HEK293 (cell line): ENCODE results near the gene ICAM4.

Source experiments
- GLI2 ChIP-seq: fragments of 450-650 bp; formaldehyde crosslinking; IDR thresholded peaks from 2 replicates; pipeline ENCODE4; 2017; ENCODE audit warnings: missing biosample characterization, missing genetic modification characterization, low read depth, borderline replicate concordance
- GLIS1 ChIP-seq: fragments of 450-650 bp; formaldehyde crosslinking; IDR thresholded peaks from 2 replicates; pipeline ENCODE4 v1.5.1; 2016; ENCODE audit warnings: missing biosample characterization, missing genetic modification characterization
- KLF9 ChIP-seq: fragments of 450-650 bp; formaldehyde crosslinking; IDR thresholded peaks from 2 replicates; pipeline ENCODE4 v1.5.1; 2016; ENCODE audit warnings: missing biosample characterization, missing genetic modification characterization, low read depth
- OVOL3 ChIP-seq: fragments of 450-650 bp; formaldehyde crosslinking; IDR thresholded peaks from 2 replicates; pipeline ENCODE4 v1.5.1; 2016; ENCODE audit warnings: missing biosample characterization, missing genetic modification characterization
- ZBTB48 ChIP-seq: fragments of 450-650 bp; formaldehyde crosslinking; IDR thresholded peaks from 2 replicates; pipeline ENCODE4 v1.5.1; 2016; ENCODE audit warnings: missing biosample characterization, missing genetic modification characterization
- ZFP69B ChIP-seq: fragments of 450-650 bp; formaldehyde crosslinking; IDR thresholded peaks from 2 replicates; pipeline ENCODE4 v1.5.1; 2016; ENCODE audit warnings: missing biosample characterization, missing genetic modification characterization
- ZNF114 ChIP-seq: fragments of 450-650 bp; formaldehyde crosslinking; IDR thresholded peaks from 2 replicates; pipeline ENCODE4 v1.5.0; 2017; ENCODE audit warnings: missing biosample characterization, missing genetic modification characterization
- ZNF132 ChIP-seq: fragments of 450-650 bp; formaldehyde crosslinking; IDR thresholded peaks from 2 replicates; pipeline ENCODE4 v1.5.1; 2017; ENCODE audit warnings: missing biosample characterization, missing genetic modification characterization, borderline replicate concordance
- ZNF221 ChIP-seq: fragments of 450-650 bp; formaldehyde crosslinking; IDR thresholded peaks from 2 replicates; pipeline ENCODE4 v1.5.1; 2017; ENCODE audit warnings: missing biosample characterization, missing genetic modification characterization, borderline replicate concordance
- ZNF280C ChIP-seq: fragments of 450-650 bp; formaldehyde crosslinking; IDR thresholded peaks from 2 replicates; pipeline ENCODE4 v1.5.1; 2016; ENCODE audit warnings: missing biosample characterization, missing genetic modification characterization
- ZNF335 ChIP-seq: fragments of 450-650 bp; formaldehyde crosslinking; conservative IDR thresholded peaks from 2 replicates; pipeline ENCODE4 v1.5.1; 2016; ENCODE audit warnings: missing biosample characterization, missing genetic modification characterization
- ZNF341 ChIP-seq: fragments of 450-650 bp; formaldehyde crosslinking; IDR thresholded peaks from 2 replicates; pipeline ENCODE4; 2016; ENCODE audit warnings: low read depth, missing biosample characterization, missing genetic modification characterization
- ZNF354C ChIP-seq: fragments of 450-650 bp; formaldehyde crosslinking; IDR thresholded peaks from 2 replicates; pipeline ENCODE4 v1.5.1; 2016; ENCODE audit warnings: missing biosample characterization, missing genetic modification characterization, low read depth, borderline replicate concordance
- ZNF416 ChIP-seq: fragments of 450-650 bp; formaldehyde crosslinking; IDR thresholded peaks from 2 replicates; pipeline ENCODE4 v1.5.1; 2016; ENCODE audit warnings: missing biosample characterization, missing genetic modification characterization
- ZNF510 ChIP-seq: fragments of 450-650 bp; formaldehyde crosslinking; IDR thresholded peaks from 2 replicates; pipeline ENCODE4 v1.5.1; 2018; ENCODE audit warnings: mild to moderate bottlenecking, missing genetic modification characterization, missing biosample characterization; ENCODE audit not compliant: insufficient replicate concordance
- ZNF513 ChIP-seq: fragments of 450-650 bp; IDR thresholded peaks from 2 replicates; pipeline ENCODE4 v1.5.1; 2018; ENCODE audit warnings: missing biosample characterization, missing genetic modification characterization
- ZNF585B ChIP-seq: fragments of 450-650 bp; formaldehyde crosslinking; IDR thresholded peaks from 2 replicates; pipeline ENCODE4 v1.5.1; 2016; ENCODE audit warnings: missing biosample characterization, missing genetic modification characterization
- ZNF600 ChIP-seq: fragments of 450-650 bp; formaldehyde crosslinking; IDR thresholded peaks from 2 replicates; pipeline ENCODE4 v1.5.1; 2016; ENCODE audit warnings: missing biosample characterization, missing genetic modification characterization
- ZNF621 ChIP-seq: fragments of 450-650 bp; formaldehyde crosslinking; IDR thresholded peaks from 2 replicates; pipeline ENCODE4 v1.5.1; 2017; ENCODE audit warnings: missing biosample characterization, missing genetic modification characterization
- ZNF623 ChIP-seq: fragments of 450-650 bp; formaldehyde crosslinking; IDR thresholded peaks from 2 replicates; pipeline ENCODE4 v1.5.1; 2016; ENCODE audit warnings: missing biosample characterization, missing genetic modification characterization
- ZNF670 ChIP-seq: fragments of 450-650 bp; formaldehyde crosslinking; IDR thresholded peaks from 2 replicates; pipeline ENCODE4 v1.5.1; 2016; ENCODE audit warnings: missing biosample characterization, missing genetic modification characterization, low read depth
- ZNF677 ChIP-seq: fragments of 450-650 bp; IDR thresholded peaks from 2 replicates; pipeline ENCODE4 v1.5.0; 2018; ENCODE audit warnings: missing biosample characterization, mild to moderate bottlenecking, missing genetic modification characterization, moderate library complexity
- ZNF747 ChIP-seq: fragments of 450-650 bp; formaldehyde crosslinking; IDR thresholded peaks from 2 replicates; pipeline ENCODE4 v1.5.1; 2016; ENCODE audit warnings: missing biosample characterization, missing genetic modification characterization
- ZNF785 ChIP-seq: fragments of 450-650 bp; formaldehyde crosslinking; IDR thresholded peaks from 2 replicates; pipeline ENCODE4 v1.5.1; 2016; ENCODE audit warnings: missing biosample characterization, missing genetic modification characterization
- ZSCAN30 ChIP-seq: fragments of 450-650 bp; IDR thresholded peaks from 2 replicates; pipeline ENCODE4 v1.5.1; 2018; ENCODE audit warnings: missing biosample characterization, mild to moderate bottlenecking, missing genetic modification characterization, moderate library complexity
- TF ChIP-seq, protein P1 (sequence below): fragments of 450-650 bp; formaldehyde crosslinking; IDR thresholded peaks from 2 replicates; pipeline ENCODE4 v1.5.1; 2017; ENCODE audit warnings: missing biosample characterization, missing genetic modification characterization
- TF ChIP-seq, protein P2 (sequence below): fragments of 450-650 bp; formaldehyde crosslinking; IDR thresholded peaks from 2 replicates; pipeline ENCODE4 v1.5.1; 2016; ENCODE audit warnings: missing biosample characterization, missing genetic modification characterization
- TF ChIP-seq, protein P3 (sequence below): fragments of 450-650 bp; formaldehyde crosslinking; IDR thresholded peaks from 2 replicates; pipeline ENCODE4 v1.5.1; 2016; ENCODE audit warnings: missing biosample characterization, missing genetic modification characterization
- TF ChIP-seq, protein P4 (sequence below): fragments of 450-650 bp; formaldehyde crosslinking; IDR thresholded peaks from 2 replicates; pipeline ENCODE4 v1.5.1; 2016; ENCODE audit warnings: missing biosample characterization, missing genetic modification characterization

The ICAM4 gene

DNA sequence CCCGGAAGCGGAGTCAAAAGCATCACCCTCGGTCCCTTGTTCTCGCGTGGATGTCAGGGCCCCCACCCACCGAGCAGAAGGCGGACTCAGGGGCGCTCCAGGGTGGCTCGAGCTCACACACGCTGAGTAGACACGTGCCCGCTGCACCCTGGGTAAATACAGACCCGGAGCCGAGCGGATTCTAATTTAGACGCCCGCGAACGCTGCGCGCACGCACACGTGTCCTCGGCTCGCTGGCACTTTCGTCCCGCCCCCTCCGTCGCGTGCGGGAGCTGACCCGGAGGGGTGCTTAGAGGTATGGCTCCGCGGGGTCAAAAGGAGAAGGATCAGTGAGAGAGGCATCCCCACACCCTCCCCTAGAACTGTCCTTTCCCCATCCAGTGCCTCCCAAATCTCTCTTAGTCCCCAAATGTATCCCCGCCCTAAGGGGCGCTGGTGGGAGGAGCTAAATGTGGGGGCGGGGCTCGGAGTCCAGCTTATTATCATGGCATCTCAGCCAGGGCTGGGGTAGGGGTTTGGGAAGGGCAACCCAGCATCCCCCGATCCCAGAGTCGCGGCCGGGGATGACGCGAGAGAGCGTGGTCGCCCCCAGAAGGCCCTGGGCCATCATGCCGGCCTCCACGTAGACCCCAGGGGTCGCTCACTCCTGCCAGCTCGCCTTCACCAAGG lies 2.5 kb downstream of the ICAM4 start (continued):
- TF ChIP-seq ZNF747 (tag by site-specific recombination) = no peak
- TF ChIP-seq, protein P1, sequence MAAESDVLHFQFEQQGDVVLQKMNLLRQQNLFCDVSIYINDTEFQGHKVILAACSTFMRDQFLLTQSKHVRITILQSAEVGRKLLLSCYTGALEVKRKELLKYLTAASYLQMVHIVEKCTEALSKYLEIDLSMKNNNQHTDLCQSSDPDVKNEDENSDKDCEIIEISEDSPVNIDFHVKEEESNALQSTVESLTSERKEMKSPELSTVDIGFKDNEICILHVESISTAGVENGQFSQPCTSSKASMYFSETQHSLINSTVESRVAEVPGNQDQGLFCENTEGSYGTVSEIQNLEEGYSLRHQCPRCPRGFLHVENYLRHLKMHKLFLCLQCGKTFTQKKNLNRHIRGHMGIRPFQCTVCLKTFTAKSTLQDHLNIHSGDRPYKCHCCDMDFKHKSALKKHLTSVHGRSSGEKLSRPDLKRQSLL (tag by site-specific recombination) = no peak; the same call in 1 of the 2 replicates
- TF ChIP-seq ZNF585B = no peak
- no peak for TF ChIP-seq ZNF600 (tag by site-specific recombination)
- no peak for TF ChIP-seq ZBTB48 (tag by site-specific recombination)
- no peak for TF ChIP-seq ZNF416 (tag by site-specific recombination)
- no peak; the same call in 1 of the 2 replicates for TF ChIP-seq ZNF341 (tag by site-specific recombination)
- no peak for TF ChIP-seq ZNF510 (tag by site-specific recombination)
- no peak for TF ChIP-seq ZNF114 (tag by site-specific recombination)
- TF ChIP-seq ZSCAN30 (tag by site-specific recombination) = no peak
- TF ChIP-seq ZNF677 (tag by site-specific recombination) = no peak
- no peak for TF ChIP-seq ZNF132 (tag by site-specific recombination)
- no peak for TF ChIP-seq ZFP69B
- TF ChIP-seq ZNF280C (tag by site-specific recombination) = no peak
- TF ChIP-seq, protein P2, sequence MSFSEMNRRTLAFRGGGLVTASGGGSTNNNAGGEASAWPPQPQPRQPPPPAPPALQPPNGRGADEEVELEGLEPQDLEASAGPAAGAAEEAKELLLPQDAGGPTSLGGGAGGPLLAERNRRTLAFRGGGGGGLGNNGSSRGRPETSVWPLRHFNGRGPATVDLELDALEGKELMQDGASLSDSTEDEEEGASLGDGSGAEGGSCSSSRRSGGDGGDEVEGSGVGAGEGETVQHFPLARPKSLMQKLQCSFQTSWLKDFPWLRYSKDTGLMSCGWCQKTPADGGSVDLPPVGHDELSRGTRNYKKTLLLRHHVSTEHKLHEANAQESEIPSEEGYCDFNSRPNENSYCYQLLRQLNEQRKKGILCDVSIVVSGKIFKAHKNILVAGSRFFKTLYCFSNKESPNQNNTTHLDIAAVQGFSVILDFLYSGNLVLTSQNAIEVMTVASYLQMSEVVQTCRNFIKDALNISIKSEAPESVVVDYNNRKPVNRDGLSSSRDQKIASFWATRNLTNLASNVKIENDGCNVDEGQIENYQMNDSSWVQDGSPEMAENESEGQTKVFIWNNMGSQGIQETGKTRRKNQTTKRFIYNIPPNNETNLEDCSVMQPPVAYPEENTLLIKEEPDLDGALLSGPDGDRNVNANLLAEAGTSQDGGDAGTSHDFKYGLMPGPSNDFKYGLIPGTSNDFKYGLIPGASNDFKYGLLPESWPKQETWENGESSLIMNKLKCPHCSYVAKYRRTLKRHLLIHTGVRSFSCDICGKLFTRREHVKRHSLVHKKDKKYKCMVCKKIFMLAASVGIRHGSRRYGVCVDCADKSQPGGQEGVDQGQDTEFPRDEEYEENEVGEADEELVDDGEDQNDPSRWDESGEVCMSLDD (tag by site-specific recombination) = peak; percentile 80
- TF ChIP-seq KLF9 (tag by site-specific recombination) = peak; percentile 89
- no peak for TF ChIP-seq ZNF221 (tag by site-specific recombination)
- TF ChIP-seq, protein P3, sequence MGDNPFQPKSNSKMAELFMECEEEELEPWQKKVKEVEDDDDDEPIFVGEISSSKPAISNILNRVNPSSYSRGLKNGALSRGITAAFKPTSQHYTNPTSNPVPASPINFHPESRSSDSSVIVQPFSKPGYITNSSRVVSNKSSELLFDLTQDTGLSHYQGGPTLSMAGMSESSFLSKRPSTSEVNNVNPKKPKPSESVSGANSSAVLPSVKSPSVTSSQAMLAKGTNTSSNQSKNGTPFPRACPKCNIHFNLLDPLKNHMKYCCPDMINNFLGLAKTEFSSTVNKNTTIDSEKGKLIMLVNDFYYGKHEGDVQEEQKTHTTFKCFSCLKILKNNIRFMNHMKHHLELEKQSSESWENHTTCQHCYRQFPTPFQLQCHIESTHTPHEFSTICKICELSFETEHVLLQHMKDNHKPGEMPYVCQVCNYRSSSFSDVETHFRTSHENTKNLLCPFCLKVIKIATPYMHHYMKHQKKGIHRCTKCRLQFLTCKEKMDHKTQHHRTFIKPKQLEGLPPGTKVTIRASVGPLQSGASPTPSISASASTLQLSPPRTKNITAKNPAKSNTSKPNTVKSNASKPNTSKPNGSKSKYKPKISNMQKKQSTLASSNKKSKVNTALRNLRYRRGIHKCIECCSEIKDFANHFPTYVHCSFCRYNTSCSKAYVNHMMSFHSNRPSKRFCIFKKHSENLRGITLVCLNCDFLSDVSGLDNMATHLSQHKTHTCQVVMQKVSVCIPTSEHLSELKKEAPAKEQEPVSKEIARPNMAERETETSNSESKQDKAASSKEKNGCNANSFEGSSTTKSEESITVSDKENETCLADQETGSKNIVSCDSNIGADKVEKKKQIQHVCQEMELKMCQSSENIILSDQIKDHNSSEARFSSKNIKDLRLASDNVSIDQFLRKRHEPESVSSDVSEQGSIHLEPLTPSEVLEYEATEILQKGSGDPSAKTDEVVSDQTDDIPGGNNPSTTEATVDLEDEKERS = no peak
- no peak for TF ChIP-seq ZNF621 (tag by site-specific recombination)
- no peak for TF ChIP-seq ZNF513 (tag by site-specific recombination)
- peak; percentile 81 for TF ChIP-seq GLIS1 (tag by site-specific recombination)
- TF ChIP-seq ZNF623 = no peak
- TF ChIP-seq GLI2 (tag by site-specific recombination) = no peak
- no peak for TF ChIP-seq OVOL3
- peak; percentile 57 for TF ChIP-seq ZNF335 (tag by site-specific recombination)
- no peak for TF ChIP-seq ZNF354C
- no peak for TF ChIP-seq ZNF670 (tag by site-specific recombination)
- TF ChIP-seq, protein P4, sequence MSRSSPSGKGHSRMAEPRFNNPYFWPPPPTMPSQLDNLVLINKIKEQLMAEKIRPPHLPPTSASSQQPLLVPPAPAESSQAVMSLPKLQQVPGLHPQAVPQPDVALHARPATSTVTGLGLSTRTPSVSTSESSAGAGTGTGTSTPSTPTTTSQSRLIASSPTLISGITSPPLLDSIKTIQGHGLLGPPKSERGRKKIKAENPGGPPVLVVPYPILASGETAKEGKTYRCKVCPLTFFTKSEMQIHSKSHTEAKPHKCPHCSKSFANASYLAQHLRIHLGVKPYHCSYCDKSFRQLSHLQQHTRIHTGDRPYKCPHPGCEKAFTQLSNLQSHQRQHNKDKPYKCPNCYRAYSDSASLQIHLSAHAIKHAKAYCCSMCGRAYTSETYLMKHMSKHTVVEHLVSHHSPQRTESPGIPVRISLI (tag by site-specific recombination) = no peak
- TF ChIP-seq ZNF785 (tag by site-specific recombination) = no peak
